OCI-LY1 (cell line): ENCODE results near the gene CFAP74.

ENCODE experiments used
- H2AFZ ChIP-seq: fragments of 200-600 bp; sonication (generic), shearing (Covaris generic); 2 replicates; pipeline ENCODE4 v1.6.0; 2014; ENCODE audit warnings: antibody characterized with exemption, mild to moderate bottlenecking, low read length
- H3F3A ChIP-seq: fragments of 200-600 bp; sonication (generic), shearing (Covaris generic); 2 replicates; pipeline ENCODE4 v1.6.0; 2014; ENCODE audit warnings: mild to moderate bottlenecking, antibody characterized with exemption, low read length, moderate library complexity; ENCODE audit not compliant: insufficient read depth
- H3K27ac ChIP-seq: fragments of 200-600 bp; sonication (generic); 2 replicates; pipeline ENCODE4 v1.5.1; 2014; ENCODE audit warnings: low read length, mixed run types, mild to moderate bottlenecking, low read depth; ENCODE audit not compliant: poor library complexity, severe bottlenecking
- H3K27me3 ChIP-seq: fragments of 200-600 bp; sonication (generic); 2 replicates; pipeline ENCODE4 v1.6.0; 2014; ENCODE audit warnings: antibody characterized with exemption, mild to moderate bottlenecking, low read length, moderate library complexity; ENCODE audit not compliant: insufficient read depth
- H3K36me3 ChIP-seq: fragments of 200-600 bp; sonication (generic); 2 replicates; pipeline ENCODE4 v1.6.1; 2014; ENCODE audit warnings: mild to moderate bottlenecking, antibody characterized with exemption, low read length, moderate library complexity, mixed read lengths; ENCODE audit not compliant: insufficient read depth
- H3K4me1 ChIP-seq: fragments of 200-600 bp; sonication (generic); 2 replicates; pipeline ENCODE4 v1.5.1; 2014; ENCODE audit warnings: mild to moderate bottlenecking, low read length, moderate library complexity; ENCODE audit not compliant: insufficient read depth, severe bottlenecking
- H3K4me2 ChIP-seq: fragments of 200-600 bp; sonication (generic), shearing (Covaris generic); 2 replicates; pipeline ENCODE4 v1.6.1; 2014; ENCODE audit warnings: low read length
- H3K4me3 ChIP-seq: fragments of 200-600 bp; sonication (generic); 2 replicates; pipeline ENCODE4 v1.5.1; 2014; ENCODE audit warnings: low read length, low read depth, mild to moderate bottlenecking, mixed read lengths; ENCODE audit not compliant: poor library complexity, severe bottlenecking
- H3K79me2 ChIP-seq: fragments of 200-600 bp; shearing (Covaris generic); 2 replicates; pipeline ENCODE4 v1.6.1; 2016; ENCODE audit warnings: mixed run types, low read length, mixed read lengths; ENCODE audit not compliant: insufficient read depth
- H3K9ac ChIP-seq: fragments of 200-600 bp; sonication (generic), shearing (Covaris generic); 2 replicates; pipeline ENCODE4 v1.6.1; 2014; ENCODE audit warnings: mild to moderate bottlenecking, low read length, mixed read lengths
- H3K9me2 ChIP-seq: fragments of 200-600 bp; sonication (generic), shearing (Covaris generic); 2 replicates; pipeline ENCODE4 v1.6.1; 2014; ENCODE audit warnings: low read depth, mild to moderate bottlenecking, low read length, mixed read lengths
- H3K9me3 ChIP-seq: fragments of 200-600 bp; shearing (Covaris generic); 2 replicates; pipeline ENCODE4 v1.6.1; 2014; ENCODE audit warnings: low read length, mixed read lengths
- H4K20me1 ChIP-seq: fragments of 200-600 bp; sonication (generic), shearing (Covaris generic); 2 replicates; pipeline ENCODE4 v1.6.0; 2016; ENCODE audit warnings: mild to moderate bottlenecking, low read length; ENCODE audit not compliant: insufficient read depth
- CTCF ChIP-seq: fragments of 200-600 bp; sonication (generic), shearing (Covaris generic); IDR thresholded peaks from 2 replicates; pipeline ENCODE4 v1.5.1; 2017; ENCODE audit warnings: mild to moderate bottlenecking, antibody characterized with exemption, low read length, moderate library complexity, mixed read lengths
- EZH2 ChIP-seq: fragments of 200-600 bp; sonication (generic), shearing (Covaris generic); IDR thresholded peaks from 2 replicates; pipeline ENCODE4 v1.8.0; 2017; ENCODE audit warnings: borderline replicate concordance, mixed run types, mild to moderate bottlenecking, antibody characterized with exemption, low read length, moderate library complexity, mixed read lengths

The CFAP74 gene

GRCh38 chr1:1988061-1988945 is 15.3 kb downstream of the CFAP74 start:
- no peaks in the 10 kb centered on the region for H3K9me3 ChIP-seq
- H3K4me1 ChIP-seq = no peaks in the 10 kb centered on the region
- H3K9me2 ChIP-seq = no peaks in the 10 kb centered on the region
- no peaks in the 10 kb centered on the region for H3K27me3 ChIP-seq
- no peak overlapping the region for H3K4me2 ChIP-seq
- no peaks in the 10 kb centered on the region for H3K36me3 ChIP-seq
- H3K4me3 ChIP-seq = no peak overlapping the region
- TF ChIP-seq CTCF (no peak), EZH2 (no peak)
- no peaks in the 10 kb centered on the region for H4K20me1 ChIP-seq
- no peaks in the 10 kb centered on the region for H3F3A ChIP-seq
- H2AFZ ChIP-seq = no peak overlapping the region
- no peaks in the 10 kb centered on the region for H3K79me2 ChIP-seq
- no peak overlapping the region for H3K27ac ChIP-seq
- no peak overlapping the region for H3K9ac ChIP-seq

GRCh38 chr1:1987142-1987510 is 16.5 kb downstream of the CFAP74 start:
- no peak overlapping the region for H3K27ac ChIP-seq
- H3K4me2 ChIP-seq = no peak overlapping the region
- no peak for TF ChIP-seq EZH2
- no peak for TF ChIP-seq CTCF
- no peak overlapping the region for H3K9ac ChIP-seq
- no peaks in the 10 kb centered on the region for H3K4me1 ChIP-seq
- no peaks in the 10 kb centered on the region for H4K20me1 ChIP-seq
- H3K36me3 ChIP-seq = no peaks in the 10 kb centered on the region
- H3K9me3 ChIP-seq = no peaks in the 10 kb centered on the region
- H3K79me2 ChIP-seq = no peaks in the 10 kb centered on the region
- H2AFZ ChIP-seq = no peak overlapping the region
- H3K27me3 ChIP-seq = no peaks in the 10 kb centered on the region
- H3K9me2 ChIP-seq = no peaks in the 10 kb centered on the region
- H3K4me3 ChIP-seq = no peak overlapping the region
- no peaks in the 10 kb centered on the region for H3F3A ChIP-seq

- no peak overlapping the region for H3K4me2 ChIP-seq
- no peaks in the 10 kb centered on the region for H3K9me2 ChIP-seq
- no peak overlapping the region for H2AFZ ChIP-seq
- no peak overlapping the region for H3K27ac ChIP-seq
- no peaks in the 10 kb centered on the region for H3K79me2 ChIP-seq
- H3K9ac ChIP-seq = no peak overlapping the region
- no peaks in the 10 kb centered on the region for H3K9me3 ChIP-seq
- H3K36me3 ChIP-seq = no peaks in the 10 kb centered on the region
- H3F3A ChIP-seq = no peaks in the 10 kb centered on the region
- no peaks in the 10 kb centered on the region for H3K27me3 ChIP-seq
- H3K4me3 ChIP-seq = no peak overlapping the region
- no peaks in the 10 kb centered on the region for H4K20me1 ChIP-seq
- no peak for TF ChIP-seq EZH2
- no peak for TF ChIP-seq CTCF
- H3K4me1 ChIP-seq = no peaks in the 10 kb centered on the region
These were observed 17.0 kb downstream of the CFAP74 start for GRCh38 chr1:1986451-1987141.
